Lung (tissue), 12 donors: Measurements from ENCODE around the gene NOTCH3. TPM values are rescaled to one million over a fixed set of nuclear protein-coding genes. Genes with fewer than 3 reads are reported as not detected.
A peak's percentile ranks its signal among the peaks of the same experiment; 100 is the strongest.

Experiments
- ATAC-seq: fragments of 200-7000 bp; cut with Tn5 transposase; one replicate; pipeline ENCODE4 v1.9.1; 2020; ENCODE audit warnings: moderate number of reproducible peaks; ENCODE audit not compliant: insufficient read depth, low FRiP score
- DNase-seq, 3 donors: peaks; one replicate each; pipeline ENCODE4 v3.0.0-alpha.2; 2013 to 2017
- H3K27ac ChIP-seq, 2 donors: one replicate each; pipeline ENCODE4 v1.5.1; 2013; ENCODE audit warnings: mild to moderate bottlenecking in 2 of 2, moderate library complexity in 2 of 2, control low read depth in 1 of 2, inconsistent platforms in 1 of 2, low read depth in 1 of 2, low read length in 1 of 2
- H3K27me3 ChIP-seq, 3 donors: one replicate each; pipeline ENCODE4 v1.5.1; 2013; ENCODE audit warnings: low read length in 2 of 3; ENCODE audit not compliant: control insufficient read depth in 3 of 3, insufficient read depth in 3 of 3
- H3K36me3 ChIP-seq, 4 donors: one replicate each; pipeline ENCODE4 v1.5.1; 2013; ENCODE audit warnings: low read length in 4 of 4, mild to moderate bottlenecking in 1 of 4, moderate library complexity in 1 of 4; ENCODE audit not compliant: control insufficient read depth in 4 of 4, insufficient read depth in 4 of 4
- H3K4me1 ChIP-seq, 5 donors: one replicate each; pipeline ENCODE4 v1.5.1; 2013; ENCODE audit warnings: low read length in 5 of 5, mild to moderate bottlenecking in 2 of 5, moderate library complexity in 1 of 5; ENCODE audit not compliant: control insufficient read depth in 5 of 5, insufficient read depth in 5 of 5
- H3K4me3 ChIP-seq: one replicate; pipeline ENCODE4 v1.5.1; 2013; ENCODE audit warnings: mild to moderate bottlenecking, control low read depth, moderate library complexity
- H3K9ac ChIP-seq, 2 donors: one replicate each; pipeline ENCODE4 v1.5.1; 2013; ENCODE audit warnings: low read length in 2 of 2, control low read depth in 1 of 2; ENCODE audit not compliant: insufficient read depth in 1 of 2
- H3K9me3 ChIP-seq, 4 donors: one replicate each; pipeline ENCODE4 v1.5.1; 2013; ENCODE audit warnings: low read length in 3 of 4, mild to moderate bottlenecking in 1 of 4, moderate library complexity in 1 of 4; ENCODE audit not compliant: control insufficient read depth in 4 of 4, insufficient read depth in 3 of 4
- CTCF ChIP-seq: IDR thresholded peaks from 2 replicates; pipeline ENCODE4 v1.5.1; 2012; ENCODE audit warnings: mild to moderate bottlenecking; ENCODE audit errors: control extremely low read depth, extremely low read depth
- WGBS, 2 donors: extraction: QIAGEN DNeasy Blood & Tissue Kit; methylation state at CpG; one replicate each; pipeline ENCODE4 v1.1.7; 2013; 5-methylcytosine and 5-hydroxymethylcytosine counted together
- polyA plus RNA-seq, 2 donors: library from polyadenylated mRNA; stranded (reverse); fragments of 200-250 nt; gene quantifications; one replicate each; pipeline ENCODE4 v1.2.1, GENCODE V29; 2013
- total RNA-seq, 2 donors: library from RNA; depleted of rRNA in 1 of 2; stranded (reverse); fragments of >200 nt in 1 of 2; gene quantifications; one replicate each; pipeline ENCODE4 v1.2.1, GENCODE V29; 2014 to 2021
- donor health status: control.
- donor health status: control.
- donor health status: Bipolar disorder and iron deficiency.
- donor health status: healthy.
- donor health status: DM: yes; HTN: yes; CAD: no.

Gene NOTCH3
- total and polyA plus RNA-seq, 4 donors: 13.1 to 81.7 (median 43.1) TPM

- whole genome bisulfite sequencing, 2 donors: 76 to 81% methylated on average over 20 of the region's 20 CpGs
- no peak for ATAC-seq
- H3K9ac ChIP-seq: no peak overlapping the region
These were observed 46.6 kb upstream of the NOTCH3 start for GRCh38 chr19:15247107-15248014.

GRCh38 chr19:15246198-15246481, 45.3 kb upstream of the NOTCH3 start:
- WGBS, 2 donors: 92 to 96% methylated on average over 5 of the region's 5 CpGs
- ATAC-seq: no peak

More at GRCh38 chr19:15247107-15248014, 46.6 kb upstream of the NOTCH3 start:
- Histone ChIP-seq H3K27ac (peak overlapping the region; percentile 12 to 74), H3K9me3 (no peaks in the 10 kb centered on the region), H3K27me3 (no peaks in the 10 kb centered on the region), H3K4me1 (peaks cover 9 to 42% (median 22%) of the 10 kb centered on the region in 5 donors), H3K4me3 (no peak overlapping the region), H3K36me3 (peaks cover 3 to 70% (median 32%) of the 10 kb centered on the region in 4 donors)
- no peak for TF ChIP-seq CTCF
- no peak for DNase-seq

GRCh38 chr19:15245370-15246197, 44.8 kb upstream of the NOTCH3 start:
- H3K27ac ChIP-seq: peak overlapping the region in 1 of 2 donors; percentile 23
- ATAC-seq (no peak), DNase-seq (no peak)
- H3K9me3 ChIP-seq: no peaks in the 10 kb centered on the region
- no peak overlapping the region for H3K9ac ChIP-seq
- H3K4me3 ChIP-seq: no peak overlapping the region
- peaks cover 5 to 72% (median 37%) of the 10 kb centered on the region in 4 donors for H3K36me3 ChIP-seq
- 91 to 92% methylated on average over 20 of the region's 20 CpGs for WGBS, 2 donors
- no peak for TF ChIP-seq CTCF
- no peaks in the 10 kb centered on the region for H3K27me3 ChIP-seq
- peaks cover 6 to 25% (median 18%) of the 10 kb centered on the region in 5 donors for H3K4me1 ChIP-seq

More at GRCh38 chr19:15246198-15246481, 45.3 kb upstream of the NOTCH3 start:
- TF ChIP-seq CTCF: no peak
- no peaks in the 10 kb centered on the region for H3K27me3 ChIP-seq
- peaks cover 3 to 70% (median 35%) of the 10 kb centered on the region in 4 donors for H3K36me3 ChIP-seq
- H3K27ac ChIP-seq: peak overlapping the region in 1 of 2 donors; percentile 23
- no peaks in the 10 kb centered on the region for H3K9me3 ChIP-seq
- DNase-seq: no peak
- no peak overlapping the region for H3K9ac ChIP-seq
- H3K4me3 ChIP-seq: no peak overlapping the region
- H3K4me1 ChIP-seq: peaks cover 9 to 31% (median 22%) of the 10 kb centered on the region in 5 donors
